Activated T-helper 1 cell treated with anti-CD3 and anti-CD28 coated beads, Interleukin-2, amount 50 U/mL, for 16 hours (primary cell): ENCODE results near the gene WDHD1.
"Not testable (repeated sequence)": the region's sequence is repeated elsewhere in the genome, so short reads cannot be mapped to it uniquely, and the experiment has no call there.

Experiments used
- DNase-seq, 2 donors: peaks; one replicate each; pipeline ENCODE4 v3.0.0-alpha.2; 2020; ENCODE audit warnings: low read depth in 1 of 2, low spot score in 1 of 2

Gene WDHD1

DNA sequence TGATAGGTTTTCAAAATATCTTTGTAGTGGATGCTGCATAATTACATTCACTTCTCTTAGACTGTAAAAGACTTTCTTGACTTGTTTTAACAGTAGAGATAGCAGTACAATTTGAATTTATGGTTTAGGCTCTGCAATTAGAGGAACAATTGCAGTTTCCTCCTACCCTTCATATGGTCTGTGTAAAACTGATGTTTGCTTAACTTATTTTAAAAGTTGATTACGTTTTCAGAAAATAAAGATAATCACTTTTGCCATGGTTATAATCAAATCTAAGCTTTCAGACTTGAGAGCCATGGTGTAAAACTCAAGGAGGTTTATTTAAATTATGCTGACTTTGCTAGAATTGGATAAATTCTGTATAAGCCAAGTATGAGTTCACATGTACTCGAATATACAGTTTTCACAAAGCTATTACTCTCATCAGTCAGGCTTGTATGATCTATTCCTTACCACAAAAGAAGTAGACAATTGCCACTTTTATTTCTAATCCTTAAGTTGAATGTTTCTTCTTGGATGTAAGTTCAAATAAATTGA, 22.1 kb upstream of the WDHD1 start:
- DNase-seq = no peak

- no peak for DNase-seq
Measured at GRCh38 chr14:55047301-55048053, 20.6 kb upstream of the WDHD1 start.

- DNase-seq = no peak
Measured at GRCh38 chr14:55045087-55045486, 18.2 kb upstream of the WDHD1 start.

- no peak for DNase-seq
Measured at GRCh38 chr14:55043528-55043927, 16.6 kb upstream of the WDHD1 start.

- no peak for DNase-seq
Measured at GRCh38 chr14:55038708-55039107, 11.8 kb upstream of the WDHD1 start.

DNA sequence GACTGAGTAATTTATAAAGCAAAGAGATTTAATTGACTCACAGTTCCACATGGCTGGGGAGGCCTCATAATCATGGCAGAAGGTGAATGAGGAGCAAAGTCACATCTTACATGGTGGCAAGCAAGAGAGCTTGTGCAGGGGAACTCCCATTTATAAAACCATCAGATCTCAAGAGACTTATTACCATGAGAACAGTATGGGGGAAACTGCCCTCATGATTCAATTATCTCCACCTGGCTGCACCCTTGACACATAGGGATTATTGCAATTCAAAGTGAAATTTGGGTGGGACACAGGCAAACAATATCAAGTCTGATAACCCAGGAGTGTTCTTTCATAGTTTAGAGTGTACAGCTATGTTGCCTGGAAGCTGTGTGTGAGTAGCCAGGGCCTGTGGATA, 11.1 kb upstream of the WDHD1 start:
- not testable (repeated sequence) for DNase-seq

DNA sequence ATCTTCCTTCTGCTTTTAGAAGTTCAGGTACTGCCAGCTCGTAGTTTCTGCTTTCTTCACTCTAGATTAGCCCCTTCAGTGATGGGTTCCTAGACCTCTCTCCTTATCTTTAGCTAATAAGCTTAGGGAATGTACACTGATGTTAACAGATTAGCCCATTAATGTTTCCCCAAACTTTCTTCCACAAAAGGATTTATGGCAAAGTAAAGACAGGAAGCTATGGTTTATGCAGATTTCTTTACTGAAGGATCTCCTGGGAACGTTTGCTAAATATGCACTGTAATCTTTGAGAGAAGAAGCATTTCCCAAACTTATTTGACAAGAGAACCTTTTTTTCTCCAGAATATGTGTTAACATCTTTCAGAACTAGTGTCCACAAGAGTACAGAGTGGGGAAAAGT, 4.3 kb upstream of the WDHD1 start:
- no peak for DNase-seq

DNA sequence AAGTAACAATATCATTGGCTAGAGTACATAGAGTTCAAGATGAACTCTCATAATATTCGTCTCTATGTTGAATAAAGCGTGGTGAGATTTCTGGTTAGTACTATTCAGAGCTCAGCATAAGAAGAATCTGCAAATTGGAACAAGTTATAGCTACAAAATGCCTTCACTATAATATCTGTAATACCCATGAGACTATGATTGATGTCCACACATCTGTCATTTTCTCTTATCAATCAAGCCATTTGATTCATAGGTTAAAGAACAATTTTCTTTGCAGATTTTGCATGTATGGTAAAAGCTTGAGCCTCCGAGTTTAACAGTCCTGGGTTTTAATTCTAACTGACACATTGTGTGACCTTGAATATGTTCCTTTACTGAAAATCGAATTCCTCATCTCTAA, 1.6 kb upstream of the WDHD1 start:
- DNase-seq = no peak

DNA sequence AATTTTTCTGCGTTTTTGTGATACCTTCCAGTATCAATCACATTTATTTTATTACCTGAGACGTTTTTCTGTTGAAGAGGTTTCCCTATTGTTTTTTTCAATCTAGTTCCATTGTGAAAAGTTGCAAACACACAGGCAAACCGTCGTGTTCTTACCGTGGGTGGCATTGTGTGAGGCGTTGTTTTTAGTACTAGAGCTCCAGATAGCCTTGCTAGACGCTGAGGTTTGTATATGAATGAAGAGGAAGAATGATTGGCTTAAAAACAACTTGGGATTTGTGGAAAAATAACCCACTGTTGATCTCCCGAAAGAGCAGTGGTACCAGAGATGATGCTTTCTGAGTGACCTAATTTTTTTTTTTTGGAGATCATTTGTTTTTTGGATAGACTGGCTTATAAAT, 1.2 kb upstream of the WDHD1 start:
- no peak for DNase-seq

GRCh38 chr14:55026441-55026792, 482 bp downstream of the WDHD1 start:
- DNase-seq = no peak

DNA sequence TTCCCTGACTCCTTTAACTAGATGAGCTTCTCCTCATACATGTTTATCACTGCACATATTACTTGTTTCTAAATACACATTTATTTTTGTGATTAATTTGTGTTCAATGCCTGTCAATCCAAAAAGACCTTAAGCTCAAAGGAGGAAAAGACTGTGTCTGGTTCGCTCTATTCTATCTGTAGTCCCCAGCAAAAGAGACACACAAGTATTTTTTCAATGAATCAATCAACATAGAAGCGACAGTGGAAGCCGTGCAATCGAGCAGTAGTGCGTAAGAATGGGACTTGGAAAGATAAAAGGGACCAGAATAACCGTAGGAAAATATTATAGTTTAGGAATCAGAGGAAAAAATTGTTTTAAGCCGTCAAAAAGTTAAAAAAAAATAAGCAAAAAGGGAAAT, 951 bp downstream of the WDHD1 start:
- DNase-seq = no peak

DNA sequence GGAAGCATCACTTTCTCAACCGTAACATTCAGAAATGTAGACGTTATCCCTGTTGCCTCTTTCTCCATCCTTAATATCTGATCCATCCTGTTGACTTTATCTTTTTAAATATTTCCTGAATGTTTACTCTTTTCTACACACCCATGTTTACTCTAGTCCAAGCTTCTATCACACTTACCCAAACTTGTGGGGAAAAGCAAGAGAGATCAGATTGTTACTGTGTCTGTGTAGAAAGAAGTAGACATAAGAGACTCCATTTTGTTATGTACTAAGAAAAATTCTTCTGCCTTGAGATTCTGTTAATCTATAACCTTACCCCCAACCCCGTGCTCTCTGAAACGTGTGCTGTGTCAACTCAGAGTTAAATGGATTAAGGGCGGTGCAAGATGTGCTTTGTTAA, 2.5 kb downstream of the WDHD1 start:
- DNase-seq = not testable (repeated sequence)

GRCh38 chr14:55019968-55020554, 6.8 kb downstream of the WDHD1 start:
- DNase-seq = no peak

DNA sequence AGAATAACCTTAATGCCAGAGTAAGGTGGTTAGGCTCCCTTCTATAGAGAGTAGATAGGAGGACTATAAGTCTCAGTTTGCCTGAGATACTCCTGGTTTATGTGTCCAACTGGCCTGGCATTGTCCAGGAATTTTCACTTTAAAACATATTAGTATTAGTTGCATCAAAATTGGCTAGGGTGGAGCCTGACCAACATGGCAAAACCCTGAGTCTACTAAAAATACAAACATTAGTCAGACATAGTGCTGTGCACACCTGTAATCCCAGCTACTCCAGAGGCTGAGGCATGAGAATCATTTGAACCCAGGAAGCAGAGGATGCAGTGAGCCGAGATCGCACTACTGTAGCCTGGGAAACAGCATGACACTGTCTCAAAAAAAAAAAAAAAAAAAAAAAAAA, 11.9 kb downstream of the WDHD1 start:
- no peak for DNase-seq

DNA sequence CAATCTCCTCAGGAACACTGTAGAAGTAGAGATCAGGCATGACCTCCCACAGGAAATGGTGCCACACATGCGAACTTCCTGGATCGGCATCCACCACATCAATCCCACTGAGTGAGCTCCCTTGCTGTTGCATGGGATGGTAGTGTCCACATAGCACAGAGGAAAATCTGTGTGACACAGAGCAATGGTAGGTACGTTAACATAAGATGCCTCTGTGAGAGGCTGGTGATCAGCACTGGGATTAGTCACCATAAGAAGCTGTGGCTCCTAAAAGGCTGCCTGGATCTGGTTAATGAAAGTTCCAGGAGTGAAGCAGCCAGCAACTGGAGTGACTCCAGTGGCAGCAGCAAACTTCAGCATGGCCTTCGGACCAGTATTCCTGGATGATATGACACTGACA, 21.8 kb downstream of the WDHD1 start:
- DNase-seq = no peak

DNA sequence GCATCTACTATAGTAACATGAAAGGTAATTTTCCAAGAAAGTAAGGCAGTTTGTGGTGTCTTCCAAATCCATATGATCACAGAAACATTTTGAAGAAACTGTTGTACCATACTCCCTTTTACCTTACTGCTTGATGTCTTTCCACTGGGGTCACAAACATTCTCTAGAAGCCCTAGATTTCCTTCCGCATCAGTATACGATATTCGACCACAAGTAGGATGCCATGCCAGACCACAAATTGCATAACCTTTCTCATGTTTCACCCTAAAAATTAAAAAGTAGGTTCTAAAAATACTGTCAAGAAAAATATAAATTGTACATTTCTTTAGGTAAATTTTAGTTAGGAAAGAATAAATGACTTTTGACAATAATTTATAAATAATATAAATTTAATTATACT, 26.5 kb downstream of the WDHD1 start:
- DNase-seq = no peak

DNA sequence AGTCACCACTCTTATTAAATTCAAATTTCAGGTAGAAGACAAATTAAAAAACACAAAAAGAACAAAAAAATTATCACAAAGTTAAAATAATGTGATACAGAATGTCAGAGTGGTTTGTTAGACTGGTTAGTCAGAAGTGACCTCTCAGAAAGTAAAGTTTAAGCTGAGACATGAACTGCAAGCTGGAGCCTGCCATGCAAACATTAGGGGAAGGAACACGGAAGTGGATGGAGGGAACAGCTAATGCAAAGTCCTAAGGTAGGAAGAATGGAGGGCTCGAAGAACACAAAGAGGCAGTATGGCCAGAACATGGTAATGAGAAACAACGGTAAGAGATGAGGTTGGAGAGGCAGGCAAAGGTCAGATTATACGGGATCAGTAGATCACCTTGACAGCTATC, 41.7 kb downstream of the WDHD1 start:
- no peak for DNase-seq

GRCh38 chr14:54981698-54982097, 45.2 kb downstream of the WDHD1 start:
- DNase-seq = no peak

DNA sequence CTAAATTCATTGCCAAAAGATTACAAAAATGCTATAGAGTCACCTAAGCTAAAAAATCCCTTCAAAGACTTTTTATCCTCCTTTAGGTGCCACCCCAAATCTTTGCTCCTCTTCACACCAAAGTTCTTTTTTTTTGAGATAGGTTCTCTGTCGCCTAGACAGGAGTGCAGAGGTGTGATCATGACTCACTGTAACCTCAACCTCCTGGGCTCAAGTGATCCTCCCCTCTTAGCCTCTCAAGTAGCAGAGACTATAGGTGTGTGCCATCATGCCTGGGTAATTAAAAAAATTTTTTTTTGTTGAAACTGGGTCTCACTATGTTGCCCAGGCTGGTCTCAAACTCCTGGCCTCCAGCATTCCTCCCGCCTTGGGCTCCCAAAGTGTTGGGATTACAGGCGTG, 47.9 kb downstream of the WDHD1 start:
- DNase-seq = no peak

DNA sequence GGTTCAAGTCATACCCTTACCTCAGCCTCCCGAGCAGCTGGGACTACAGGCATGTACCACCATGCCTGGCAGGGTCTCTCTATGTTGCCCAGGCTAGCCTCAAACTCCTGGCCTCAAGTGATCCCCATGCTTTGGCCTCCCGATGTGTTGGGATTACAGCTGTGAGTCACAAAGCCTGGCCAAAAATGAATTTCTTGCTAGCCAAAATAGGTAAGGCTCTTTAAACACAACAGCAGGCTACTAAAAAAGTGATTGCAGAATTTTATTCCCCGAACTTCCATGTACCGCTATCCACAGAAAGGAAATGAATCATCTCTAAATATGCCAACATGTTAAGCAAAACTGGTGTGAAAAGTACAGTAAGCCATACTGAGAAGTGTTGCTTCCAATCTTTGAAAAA, 50.6 kb downstream of the WDHD1 start:
- DNase-seq = no peak

- no peak for DNase-seq
Measured at GRCh38 chr14:54975856-54976255, 51.0 kb downstream of the WDHD1 start.

DNA sequence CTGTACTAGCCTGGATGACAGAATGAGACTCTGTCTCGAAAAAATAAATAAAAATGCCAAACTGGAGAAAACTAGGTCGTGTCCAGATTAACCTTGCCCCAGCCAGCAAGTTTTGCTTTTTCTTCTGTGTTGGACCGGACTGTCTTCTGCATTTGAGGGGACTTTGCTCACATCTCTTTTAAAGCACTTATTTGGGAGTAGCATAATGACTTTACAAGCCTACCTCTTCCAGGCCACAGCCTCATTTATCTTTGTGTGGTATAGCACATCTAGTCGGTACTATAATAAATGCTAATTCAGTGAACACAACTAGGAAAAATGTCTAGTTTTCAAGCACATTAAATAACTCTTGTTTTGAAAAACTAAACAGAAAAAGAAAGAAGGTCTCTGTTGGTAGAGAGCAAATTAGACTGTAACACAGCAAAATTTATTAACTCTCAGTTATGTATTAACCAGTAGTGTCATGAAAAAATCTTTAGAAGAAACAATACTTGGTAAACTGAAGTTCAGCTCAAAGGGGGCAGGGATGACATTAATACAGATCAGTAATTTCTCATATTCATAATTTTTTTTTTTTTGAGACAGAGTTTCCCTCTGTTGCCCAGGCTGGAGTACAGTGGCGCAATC, 52.0 kb downstream of the WDHD1 start:
- DNase-seq = no peak

- no peak for DNase-seq
Measured at GRCh38 chr14:54967496-54967895, 59.4 kb downstream of the WDHD1 start.
